ENCODE measurements around the gene GRIK2. TPM values are rescaled to one million over a fixed set of nuclear protein-coding genes. Genes with fewer than 3 reads are reported as not detected.
A peak's percentile ranks its signal among the peaks of the same experiment; 100 is the strongest.
"Not testable (repeated sequence)": the region's sequence is repeated elsewhere in the genome, so short reads cannot be mapped to it uniquely, and the experiment has no call there.

GRIK2 gene
- total RNA-seq, 1 donor from 2014 or later, result 2.8 TPM

GRCh38 chr6:102085257-102085656 lies 691.7 kb downstream of the GRIK2 start:
- no peaks in the 10 kb centered on the region for H3K27me3 Mint-ChIP-seq (ENCODE audit: unreplicated experiment)
- H3K4me3 Mint-ChIP-seq (ENCODE audit: unreplicated experiment), result no peak overlapping the region
- no peaks in the 10 kb centered on the region for H3K36me3 Mint-ChIP-seq (ENCODE audit: low read depth, unreplicated experiment)
- H3K9me3 Mint-ChIP-seq (ENCODE audit: unreplicated experiment), result no peaks in the 10 kb centered on the region
- no peak overlapping the region for H3K27ac Mint-ChIP-seq (ENCODE audit: unreplicated experiment)
- DNase-seq (ENCODE audit: low spot score), result no peak
- TF ChIP-seq CTCF (IDR thresholded peaks at IDR 0.05; ENCODE audit: unreplicated experiment), result no peak
- no peaks in the 10 kb centered on the region for H3K4me1 Mint-ChIP-seq (ENCODE audit: unreplicated experiment)

- DNase-seq (ENCODE audit: low spot score); H3K4me1 Mint-ChIP-seq (ENCODE audit: unreplicated experiment); H3K4me3 Mint-ChIP-seq (ENCODE audit: unreplicated experiment); H3K9me3 Mint-ChIP-seq (ENCODE audit: unreplicated experiment); H3K27me3 Mint-ChIP-seq (ENCODE audit: unreplicated experiment); H3K36me3 Mint-ChIP-seq (ENCODE audit: low read depth, unreplicated experiment); H3K27ac Mint-ChIP-seq (ENCODE audit: unreplicated experiment): not testable (repeated sequence)
These were observed 694.7 kb downstream of the GRIK2 start for GRCh38 chr6:102088160-102088559.

- Mint-ChIP-seq H3K4me1 (ENCODE audit: unreplicated experiment) (no peaks in the 10 kb centered on the region), H3K36me3 (ENCODE audit: low read depth, unreplicated experiment) (no peaks in the 10 kb centered on the region), H3K27ac (ENCODE audit: unreplicated experiment) (no peak overlapping the region), H3K9me3 (ENCODE audit: unreplicated experiment) (no peaks in the 10 kb centered on the region), H3K27me3 (ENCODE audit: unreplicated experiment) (no peaks in the 10 kb centered on the region), H3K4me3 (ENCODE audit: unreplicated experiment) (no peak overlapping the region)
- TF ChIP-seq CTCF (IDR thresholded peaks at IDR 0.05; ENCODE audit: unreplicated experiment), result peak; percentile 55
- DNase-seq (ENCODE audit: low spot score), result peak; percentile 16
These were observed 720.9 kb downstream of the GRIK2 start for GRCh38 chr6:102114402-102114801.

- DNase-seq (ENCODE audit: low spot score), result no peak
- H3K4me1 Mint-ChIP-seq (ENCODE audit: unreplicated experiment), result no peaks in the 10 kb centered on the region
- H3K36me3 Mint-ChIP-seq (ENCODE audit: low read depth, unreplicated experiment), result no peaks in the 10 kb centered on the region
- H3K27ac Mint-ChIP-seq (ENCODE audit: unreplicated experiment), result no peak overlapping the region
- TF ChIP-seq CTCF (IDR thresholded peaks at IDR 0.05; ENCODE audit: unreplicated experiment), result no peak
- no peaks in the 10 kb centered on the region for H3K9me3 Mint-ChIP-seq (ENCODE audit: unreplicated experiment)
- no peak overlapping the region for H3K4me3 Mint-ChIP-seq (ENCODE audit: unreplicated experiment)
- H3K27me3 Mint-ChIP-seq (ENCODE audit: unreplicated experiment), result no peaks in the 10 kb centered on the region
These were observed 722.4 kb downstream of the GRIK2 start for GRCh38 chr6:102115911-102116310.

- Mint-ChIP-seq H3K9me3 (ENCODE audit: unreplicated experiment) (no peaks in the 10 kb centered on the region), H3K27me3 (ENCODE audit: unreplicated experiment) (no peaks in the 10 kb centered on the region), H3K36me3 (ENCODE audit: low read depth, unreplicated experiment) (no peaks in the 10 kb centered on the region), H3K4me3 (ENCODE audit: unreplicated experiment) (no peak overlapping the region), H3K27ac (ENCODE audit: unreplicated experiment) (no peak overlapping the region), H3K4me1 (ENCODE audit: unreplicated experiment) (no peaks in the 10 kb centered on the region)
- TF ChIP-seq CTCF (IDR thresholded peaks at IDR 0.05; ENCODE audit: unreplicated experiment), result no peak
- no peak for DNase-seq (ENCODE audit: low spot score)
These were observed 724.5 kb downstream of the GRIK2 start for GRCh38 chr6:102118034-102118433.

All from endothelial cell (in vitro differentiated cells).